Subcutaneous adipose tissue (tissue), 4 donors: ENCODE results near the gene ATG14. TPM values are rescaled to one million over a fixed set of nuclear protein-coding genes. Genes with fewer than 3 reads are reported as not detected.

Experiments
- total RNA-seq, 4 donors: library from RNA; depleted of rRNA; stranded (reverse); fragments of >200 nt; gene quantifications; one replicate each; pipeline ENCODE4 v1.1.0, GENCODE V29; 2016
- TF ChIP-seq, protein P1 (sequence below): fragments of 450-650 bp; IDR thresholded peaks from one replicate; pipeline ENCODE4 v1.5.1; 2016; ENCODE audit warnings: low read depth, mild to moderate bottlenecking, control low read depth, antibody characterized with exemption, moderate library complexity

ATG14 gene
- total RNA-seq, 4 donors from 2014 or later: 15.0 to 24.3 (median 19.7) TPM

DNA sequence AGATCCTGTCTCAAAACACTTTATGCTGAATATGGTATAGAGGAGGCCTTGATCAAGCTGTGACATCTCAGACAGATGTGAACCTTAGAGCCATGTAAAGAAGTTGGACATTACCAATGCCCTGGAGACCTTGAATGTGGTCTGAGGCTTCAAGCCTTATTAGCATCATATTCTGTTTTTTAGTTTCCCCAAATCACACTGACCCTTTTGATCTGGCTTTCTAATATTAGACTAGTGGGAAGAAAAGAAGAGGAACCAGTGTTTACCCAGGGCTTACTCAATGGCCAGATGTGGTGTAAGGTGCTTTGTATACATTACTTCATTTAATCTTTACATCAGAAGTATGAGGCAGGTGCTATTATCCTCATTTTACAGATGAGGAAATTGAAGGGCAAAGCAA is 39.4 kb upstream of the ATG14 start:
- TF ChIP-seq, protein P1, sequence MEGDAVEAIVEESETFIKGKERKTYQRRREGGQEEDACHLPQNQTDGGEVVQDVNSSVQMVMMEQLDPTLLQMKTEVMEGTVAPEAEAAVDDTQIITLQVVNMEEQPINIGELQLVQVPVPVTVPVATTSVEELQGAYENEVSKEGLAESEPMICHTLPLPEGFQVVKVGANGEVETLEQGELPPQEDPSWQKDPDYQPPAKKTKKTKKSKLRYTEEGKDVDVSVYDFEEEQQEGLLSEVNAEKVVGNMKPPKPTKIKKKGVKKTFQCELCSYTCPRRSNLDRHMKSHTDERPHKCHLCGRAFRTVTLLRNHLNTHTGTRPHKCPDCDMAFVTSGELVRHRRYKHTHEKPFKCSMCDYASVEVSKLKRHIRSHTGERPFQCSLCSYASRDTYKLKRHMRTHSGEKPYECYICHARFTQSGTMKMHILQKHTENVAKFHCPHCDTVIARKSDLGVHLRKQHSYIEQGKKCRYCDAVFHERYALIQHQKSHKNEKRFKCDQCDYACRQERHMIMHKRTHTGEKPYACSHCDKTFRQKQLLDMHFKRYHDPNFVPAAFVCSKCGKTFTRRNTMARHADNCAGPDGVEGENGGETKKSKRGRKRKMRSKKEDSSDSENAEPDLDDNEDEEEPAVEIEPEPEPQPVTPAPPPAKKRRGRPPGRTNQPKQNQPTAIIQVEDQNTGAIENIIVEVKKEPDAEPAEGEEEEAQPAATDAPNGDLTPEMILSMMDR: no peak

DNA sequence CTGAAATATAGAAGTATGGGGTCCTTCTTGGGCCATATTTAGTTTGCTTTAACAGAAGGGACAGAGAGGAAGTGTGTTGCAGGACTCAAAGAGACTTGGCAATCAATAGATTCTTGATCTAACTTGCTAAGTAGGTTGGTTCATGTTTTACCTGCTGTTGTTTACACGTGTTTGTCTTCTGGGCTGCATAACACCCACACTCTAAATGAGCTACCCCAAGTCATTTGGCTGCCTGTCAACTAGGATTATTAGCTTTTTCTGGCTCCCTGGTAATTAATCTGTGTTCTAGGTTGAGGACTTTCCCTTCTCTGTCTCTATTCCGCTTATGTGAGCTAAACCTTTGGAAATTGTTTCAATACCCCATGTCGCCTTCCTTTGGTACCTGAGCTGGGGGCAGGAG is 38.9 kb upstream of the ATG14 start:
- TF ChIP-seq, protein P1: no peak

DNA sequence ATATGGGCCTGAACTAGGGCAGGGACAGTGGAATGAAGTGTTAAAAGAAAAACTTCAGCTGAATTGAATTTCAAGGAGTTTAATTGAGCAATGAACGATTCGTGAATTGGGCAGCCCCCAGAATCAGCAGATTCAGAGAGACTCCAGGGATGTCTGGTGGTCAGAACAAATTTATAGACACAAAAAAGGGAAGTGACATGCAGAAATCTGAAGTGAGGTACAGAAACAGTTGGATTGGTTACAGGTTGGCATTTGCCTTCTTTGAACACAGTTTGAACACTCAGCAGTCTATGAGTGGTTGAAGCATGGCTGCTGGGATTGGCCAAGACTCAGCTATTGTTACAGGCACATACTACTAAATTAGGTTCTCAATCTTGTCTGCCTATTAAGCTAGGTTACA is 38.5 kb upstream of the ATG14 start:
- TF ChIP-seq, protein P1: no peak

DNA sequence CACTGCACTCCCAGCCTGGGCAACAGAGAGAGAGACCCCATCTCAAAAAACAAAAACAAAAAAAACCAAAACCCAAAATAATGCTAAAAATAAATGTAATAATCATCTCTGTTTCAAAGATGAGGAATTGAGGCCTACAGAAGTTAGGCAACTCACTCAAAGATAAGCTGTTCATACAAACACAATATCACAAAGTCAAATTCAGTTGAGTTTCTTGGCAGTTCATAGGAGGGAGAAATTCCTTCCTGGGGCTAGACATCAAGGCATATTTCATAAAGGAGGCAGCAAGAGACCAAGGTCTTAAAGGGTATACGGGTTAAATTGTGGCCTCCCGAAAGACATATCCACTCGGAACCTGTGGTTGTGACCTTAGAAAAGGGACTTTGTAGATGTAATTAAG is 37.5 kb upstream of the ATG14 start:
- TF ChIP-seq, protein P1: no peak

DNA sequence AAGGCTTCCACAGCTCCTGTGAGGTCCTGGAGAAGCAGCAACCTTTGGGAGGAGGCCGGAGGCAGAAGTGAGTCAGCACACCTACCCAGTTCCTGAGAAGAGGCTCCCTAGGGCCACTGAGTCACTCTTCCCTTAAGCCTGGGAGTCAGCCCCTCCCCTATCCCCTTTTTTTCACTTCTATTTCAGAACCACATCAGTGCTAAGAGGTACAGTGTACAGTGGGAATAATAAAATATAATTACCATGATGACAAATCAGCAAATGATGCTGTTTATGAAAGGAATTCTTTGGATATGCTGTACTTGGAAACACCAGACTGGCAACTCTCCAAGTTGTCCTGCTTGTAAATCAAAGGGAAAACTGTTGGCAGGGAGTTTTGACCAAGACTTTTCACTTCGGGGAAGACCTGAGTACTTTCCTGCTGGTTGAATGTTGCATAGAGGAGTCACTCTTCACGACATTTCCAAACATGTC is 36.5 kb upstream of the ATG14 start:
- TF ChIP-seq, protein P1: no peak

DNA sequence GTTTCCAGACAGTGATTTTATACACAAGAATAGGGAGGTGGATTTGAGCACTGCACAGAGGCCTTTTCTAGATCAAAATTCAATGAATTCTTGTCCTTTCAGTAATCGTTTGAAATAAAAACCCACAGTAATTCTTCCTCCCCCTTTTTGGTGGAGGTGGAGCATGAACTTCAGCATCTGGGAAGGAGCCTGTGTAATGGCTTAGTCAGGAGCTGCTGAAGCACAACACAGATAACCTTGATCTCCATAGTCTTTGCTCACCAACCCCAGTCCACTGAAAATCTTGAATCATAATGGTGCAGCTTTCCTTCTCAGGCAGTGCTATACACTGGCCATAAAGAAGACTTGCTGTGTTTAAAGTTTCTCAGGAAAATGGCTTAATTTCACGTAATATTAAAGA is 35.2 kb upstream of the ATG14 start:
- TF ChIP-seq, protein P1: no peak

DNA sequence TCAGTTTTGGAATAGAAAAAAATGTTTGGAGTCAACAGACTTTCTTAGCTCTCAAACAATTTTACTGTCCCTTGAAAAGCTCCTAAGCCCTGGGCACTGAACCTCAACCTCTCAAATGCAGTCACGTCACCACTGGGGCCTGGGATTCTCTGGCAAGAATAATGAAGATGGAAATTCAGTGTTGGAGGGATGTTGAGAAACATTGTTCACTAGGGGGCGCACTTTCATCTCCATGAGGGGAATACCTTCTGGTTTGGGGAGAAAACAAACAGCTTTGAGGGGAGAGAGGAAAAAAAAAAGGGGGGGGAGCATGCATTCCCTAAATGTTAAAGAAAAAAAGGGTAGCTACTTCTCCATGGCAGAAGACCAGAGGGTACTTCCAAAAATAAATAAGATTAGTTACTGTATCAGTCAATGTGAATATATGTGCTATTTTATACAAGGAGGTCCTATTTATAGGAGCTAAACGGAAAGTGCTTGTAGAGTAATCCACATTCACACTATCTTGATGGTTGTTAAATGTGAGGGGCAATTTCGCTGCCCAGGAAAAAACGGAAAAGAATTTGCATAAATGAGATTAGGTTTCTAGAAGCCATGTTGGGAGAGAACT is 34.6 kb upstream of the ATG14 start:
- TF ChIP-seq, protein P1: no peak
